Muscle of leg (tissue), 16 donors: Measurements from ENCODE around the gene SERPINB13. TPM values are rescaled to one million over a fixed set of nuclear protein-coding genes. Genes with fewer than 3 reads are reported as not detected.

Experiments used
- DNase-seq: peaks from one replicate; pipeline ENCODE4 v3.0.0; 2013
- H3K27ac ChIP-seq: one replicate; pipeline ENCODE4 v1.5.1; 2013; ENCODE audit warnings: mild to moderate bottlenecking, low read length, control low read depth
- H3K27me3 ChIP-seq: one replicate; pipeline ENCODE4 v1.6.1; 2013; ENCODE audit warnings: low read length; ENCODE audit not compliant: control insufficient read depth, insufficient read depth
- H3K36me3 ChIP-seq: one replicate; pipeline ENCODE4 v1.6.1; 2013; ENCODE audit warnings: low read length; ENCODE audit not compliant: control insufficient read depth, insufficient read depth
- H3K4me1 ChIP-seq: one replicate; pipeline ENCODE4 v1.6.1; 2013; ENCODE audit warnings: low read length; ENCODE audit not compliant: control insufficient read depth, insufficient read depth
- H3K4me3 ChIP-seq: one replicate; pipeline ENCODE4 v1.5.1; 2013; ENCODE audit warnings: low read length, control low read depth
- H3K9me3 ChIP-seq: replicated peaks from 2 replicates; pipeline ENCODE4 v1.6.1; 2013; ENCODE audit warnings: low read depth, low read length; ENCODE audit not compliant: control insufficient read depth
- WGBS: methylation state at CpG from one replicate; pipeline ENCODE4 v1.1.5; 2013; ENCODE audit warnings: missing lambda C conversion rate; ENCODE audit not compliant: insufficient coverage; 5-methylcytosine and 5-hydroxymethylcytosine counted together
- long read RNA-seq, 11 donors: transcript quantifications; one replicate each; lab custom pipeline, GENCODE V29; 2026
- polyA plus RNA-seq, 8 donors: library from polyadenylated mRNA; unstranded; fragments of 120-200 nt; gene quantifications; one replicate each; pipeline versions ENCODE4 v1.2.1 to v1.2.3, GENCODE V29; 2013; ENCODE audit warnings: inconsistent platforms in 1 of 8, low replicate concordance in 1 of 8; ENCODE audit not compliant: insufficient read length in 8 of 8, insufficient read depth in 1 of 8
- total RNA-seq: library from RNA; stranded (reverse); fragments of 120-200 nt; gene quantifications from one replicate; pipeline ENCODE4 v1.2.4, GENCODE V29; 2013

SERPINB13 gene, protein sequence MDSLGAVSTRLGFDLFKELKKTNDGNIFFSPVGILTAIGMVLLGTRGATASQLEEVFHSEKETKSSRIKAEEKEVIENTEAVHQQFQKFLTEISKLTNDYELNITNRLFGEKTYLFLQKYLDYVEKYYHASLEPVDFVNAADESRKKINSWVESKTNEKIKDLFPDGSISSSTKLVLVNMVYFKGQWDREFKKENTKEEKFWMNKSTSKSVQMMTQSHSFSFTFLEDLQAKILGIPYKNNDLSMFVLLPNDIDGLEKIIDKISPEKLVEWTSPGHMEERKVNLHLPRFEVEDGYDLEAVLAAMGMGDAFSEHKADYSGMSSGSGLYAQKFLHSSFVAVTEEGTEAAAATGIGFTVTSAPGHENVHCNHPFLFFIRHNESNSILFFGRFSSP
- total RNA-seq: not detected
- polyA plus RNA-seq: 1 to 10 TPM in 1 of 8 donors, under 1 TPM in 2, not detected in 5; 0.04 to 3.1 (median 0.16) TPM
- long read RNA-seq, donor 1: 0 reads
- long read RNA-seq, donor 2: 0 reads
- long read RNA-seq, donor 3: 0 reads
- long read RNA-seq, donor 4: 0 reads
- long read RNA-seq, donor 5: 0 reads
- long read RNA-seq, donor 6: 0 reads
- long read RNA-seq, donor 7: 0 reads
- long read RNA-seq, donor 8: 0 reads
- long read RNA-seq, donor 9: 0 reads
- long read RNA-seq, donor 10: 0 reads
- long read RNA-seq, donor 11: 0 reads

DNA sequence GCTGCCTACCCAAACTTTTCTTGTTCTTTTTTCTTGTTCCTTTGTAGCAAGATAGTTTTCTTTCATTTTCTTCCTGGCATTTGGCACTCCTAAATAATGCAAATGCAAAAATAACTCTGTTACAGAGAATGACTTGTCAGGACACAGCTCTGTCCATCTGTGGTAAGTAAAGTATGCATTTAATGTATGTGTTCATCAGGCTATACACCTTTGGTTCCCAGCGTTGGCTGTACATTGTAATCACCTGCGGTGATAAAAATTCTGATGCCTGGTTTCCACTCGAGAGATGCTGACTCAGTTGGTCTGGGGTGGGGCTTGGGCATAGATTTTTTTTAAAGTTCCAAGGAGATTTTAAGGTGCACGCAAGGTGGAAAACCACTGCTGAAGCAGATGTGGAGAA, at the start of gene SERPINB13:
Gene SERPINB13 (plus strand): TSS at position 378 of the 400 bp plus-strand sequence. CDS start 1,325 bp downstream, outside the sequence.
- WGBS: 76% methylated on average over 3 of the region's 4 CpGs
- Histone ChIP-seq H3K4me3 (no peak within 1 kb of the TSS), H3K9me3 (no peaks in the 10 kb centered on the region), H3K4me1 (no peaks in the 10 kb centered on the region), H3K27ac (no peak within 1 kb of the TSS), H3K27me3 (no peaks in the 10 kb centered on the region), H3K36me3 (no peaks in the 10 kb centered on the region)
- no peak for DNase-seq

DNA sequence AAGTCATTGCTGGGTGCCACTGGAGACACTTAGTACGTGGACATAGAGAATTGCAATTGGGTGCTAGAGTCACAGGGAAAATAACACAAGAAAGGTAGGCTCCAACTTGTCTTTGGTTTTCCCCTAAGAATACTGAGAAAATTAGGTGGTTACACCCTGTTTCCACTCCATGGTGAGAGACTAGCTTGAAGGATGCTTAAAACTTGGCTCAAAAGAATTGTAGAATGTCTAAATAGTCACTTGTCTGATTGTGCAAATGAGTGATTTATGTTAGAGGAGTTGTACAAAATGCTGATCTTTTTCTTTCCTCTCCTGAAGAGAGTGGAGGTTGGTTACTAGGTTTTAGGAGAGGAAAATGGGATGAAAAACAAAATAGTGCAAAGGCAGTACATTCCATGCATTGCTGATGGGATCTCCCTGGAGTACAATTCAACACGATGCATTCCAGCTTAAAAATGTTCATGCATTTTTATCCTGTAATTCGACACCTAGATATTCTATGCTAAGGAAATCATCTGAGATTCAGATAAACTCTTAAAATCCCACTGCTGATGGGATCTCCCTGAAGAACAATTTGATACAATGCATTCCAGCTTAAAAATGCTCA, 47.1 kb upstream of the SERPINB13 start:
- no peak overlapping the region for H3K27ac ChIP-seq
- no peaks in the 10 kb centered on the region for H3K36me3 ChIP-seq
- H3K4me3 ChIP-seq: no peak overlapping the region
- WGBS: 49% methylated on average over 2 of the region's 3 CpGs
- DNase-seq: peak; percentile 42
- H3K4me1 ChIP-seq: no peaks in the 10 kb centered on the region
- no peaks in the 10 kb centered on the region for H3K27me3 ChIP-seq
- H3K9me3 ChIP-seq: no peaks in the 10 kb centered on the region

DNA sequence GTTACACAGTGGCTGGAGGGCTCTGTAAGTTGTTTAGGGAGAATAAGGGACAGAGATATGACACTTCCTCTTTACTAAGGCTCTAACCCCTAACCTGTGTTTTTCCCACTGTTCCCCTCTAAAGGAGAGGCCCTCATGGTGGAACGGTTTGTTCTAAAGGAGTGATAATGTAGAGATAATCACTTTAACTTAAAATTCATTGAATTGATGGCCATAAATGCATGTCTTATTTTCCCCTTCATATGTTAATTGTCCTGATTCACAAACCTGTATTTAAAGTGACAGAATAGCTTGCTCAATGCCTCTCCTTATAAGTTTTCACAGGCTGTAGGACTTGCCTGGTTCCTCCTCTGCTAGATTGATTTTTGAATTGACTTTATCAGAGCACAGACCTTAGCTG, 45.1 kb upstream of the SERPINB13 start, which contains the start of gene SERPINB12:
Gene SERPINB12 (plus strand): TSS at position 301 of the 400 bp plus-strand sequence. CDS start 13,791 bp downstream, outside the sequence.
- no peaks in the 10 kb centered on the region for H3K27me3 ChIP-seq
- H3K9me3 ChIP-seq: no peaks in the 10 kb centered on the region
- no peak within 1 kb of the TSS for H3K4me3 ChIP-seq
- no peaks in the 10 kb centered on the region for H3K4me1 ChIP-seq
- H3K27ac ChIP-seq: no peak within 1 kb of the TSS
- DNase-seq: no peak
- no CpG with 5 or more reads among the region's 1 CpG for WGBS
- H3K36me3 ChIP-seq: no peaks in the 10 kb centered on the region

DNA sequence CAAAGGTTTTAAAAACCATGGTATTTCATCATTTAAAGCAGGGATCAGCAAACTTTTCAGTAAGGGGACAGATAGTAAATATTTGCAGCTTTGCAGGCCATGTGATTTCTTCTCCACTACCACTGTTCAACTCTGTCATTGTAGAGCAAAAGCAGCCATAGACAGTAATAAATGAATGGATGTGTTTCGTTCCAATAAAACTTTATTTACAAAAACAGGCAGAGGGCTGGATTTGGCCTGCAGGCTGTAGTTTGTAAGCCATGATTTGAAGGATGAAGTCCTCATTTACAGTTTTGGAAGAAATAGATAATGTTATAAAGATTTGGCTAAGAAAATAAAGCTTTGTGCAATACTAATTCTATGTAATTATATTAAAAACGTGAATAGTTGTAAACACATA, 43.1 kb upstream of the SERPINB13 start:
- Histone ChIP-seq H3K27me3 (no peaks in the 10 kb centered on the region), H3K4me1 (no peaks in the 10 kb centered on the region), H3K9me3 (no peaks in the 10 kb centered on the region), H3K36me3 (no peaks in the 10 kb centered on the region), H3K4me3 (no peak overlapping the region), H3K27ac (no peak overlapping the region)
- DNase-seq: no peak
- WGBS: no CpG with 5 or more reads among the region's 2 CpGs

DNA sequence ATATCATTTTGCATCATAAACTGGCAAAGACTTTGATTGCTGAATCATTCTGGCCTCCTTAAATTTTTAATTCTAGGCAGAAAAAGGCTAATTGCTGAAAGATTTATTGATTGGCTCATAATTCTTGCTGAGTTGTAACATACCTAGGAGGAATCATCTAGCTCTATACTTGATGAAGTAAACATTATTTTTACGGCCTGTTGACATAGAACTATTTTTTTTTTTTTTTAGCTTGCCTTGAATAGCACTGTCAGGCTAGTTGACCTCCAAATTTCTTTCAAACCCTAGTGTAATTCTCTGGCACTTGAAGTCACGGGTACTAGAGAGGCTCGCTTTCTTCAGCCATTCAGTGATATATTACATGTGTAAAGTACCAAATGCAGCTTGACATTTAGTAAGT, 42.1 kb upstream of the SERPINB13 start:
- DNase-seq: no peak
- no CpG with 5 or more reads among the region's 3 CpGs for whole genome bisulfite sequencing
- H3K27me3 ChIP-seq: no peaks in the 10 kb centered on the region

DNA sequence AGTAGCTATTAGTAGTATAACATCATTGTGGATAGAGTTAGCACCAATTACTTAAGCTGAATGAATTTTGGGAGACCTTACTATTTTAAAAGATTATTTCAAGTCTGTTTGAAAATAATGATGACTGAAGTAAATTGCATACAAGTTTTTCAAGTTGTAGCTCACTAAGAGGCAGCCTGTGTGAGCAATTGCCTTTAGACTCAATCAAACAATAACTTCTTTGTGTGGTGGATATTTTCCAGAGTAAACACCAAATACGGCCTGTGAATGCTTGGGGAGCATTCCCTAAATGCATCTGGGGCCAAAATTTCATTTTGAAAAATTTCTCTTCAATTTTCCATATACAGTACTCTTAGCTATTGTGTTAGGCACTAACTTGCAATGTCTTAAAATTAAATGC, 37.1 kb upstream of the SERPINB13 start:
- no peak overlapping the region for H3K27ac ChIP-seq
- no CpG with 5 or more reads among the region's 1 CpG for WGBS
- H3K9me3 ChIP-seq: no peaks in the 10 kb centered on the region
- H3K27me3 ChIP-seq: no peaks in the 10 kb centered on the region
- peaks cover 6% of the 10 kb centered on the region for H3K4me1 ChIP-seq
- DNase-seq: no peak
- no peak overlapping the region for H3K4me3 ChIP-seq
- H3K36me3 ChIP-seq: no peaks in the 10 kb centered on the region

More for the DNA sequence above, 42.1 kb upstream of the SERPINB13 start:
- Histone ChIP-seq H3K9me3 (no peaks in the 10 kb centered on the region), H3K27ac (no peak overlapping the region), H3K4me3 (no peak overlapping the region), H3K36me3 (no peaks in the 10 kb centered on the region), H3K4me1 (no peaks in the 10 kb centered on the region)

DNA sequence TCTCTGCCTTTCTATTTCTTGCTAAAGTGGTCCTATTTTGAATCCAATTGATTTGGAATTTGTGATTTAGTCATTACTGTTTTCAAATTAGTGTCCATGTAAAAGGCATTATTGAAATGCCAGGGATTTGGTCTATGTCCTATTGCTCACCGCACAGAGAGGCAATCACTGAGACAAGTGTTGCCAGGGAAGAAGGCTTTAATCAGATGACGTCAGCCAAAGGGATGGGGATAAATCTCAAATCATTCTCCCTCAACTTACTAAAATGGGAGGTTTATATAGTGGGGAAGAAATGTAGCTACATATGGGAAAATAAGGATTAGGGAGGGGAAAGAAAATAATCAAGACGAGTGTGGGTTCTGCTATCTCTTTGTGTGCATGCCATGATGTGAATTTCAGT, 35.4 kb upstream of the SERPINB13 start:
- Histone ChIP-seq H3K9me3 (no peaks in the 10 kb centered on the region), H3K4me3 (no peak overlapping the region)
- WGBS: 100% methylated on average over 1 of the region's 3 CpGs

DNA sequence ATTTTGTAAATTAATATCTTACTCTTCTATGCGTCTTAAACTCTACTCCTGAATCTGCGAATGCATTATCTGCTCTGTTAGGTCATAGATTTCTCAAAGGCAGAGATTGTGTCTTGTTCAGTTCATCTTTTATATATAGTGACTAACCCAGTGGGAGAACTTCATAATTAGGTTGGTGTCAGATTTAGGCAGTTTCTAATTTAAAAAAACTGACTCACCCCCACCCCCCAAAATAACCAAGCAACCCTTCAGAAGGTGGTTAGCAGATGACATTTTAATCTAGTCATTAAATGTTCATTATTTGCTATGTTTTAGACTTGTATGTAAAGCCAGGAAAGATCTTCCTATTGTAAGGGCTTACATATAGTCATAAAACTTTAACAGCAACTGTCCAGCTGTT, 34.6 kb upstream of the SERPINB13 start:
- peaks cover 6% of the 10 kb centered on the region for H3K4me1 ChIP-seq
- H3K27me3 ChIP-seq: no peaks in the 10 kb centered on the region
- peak overlapping the region; percentile 52 for H3K27ac ChIP-seq
- no CpG with 5 or more reads among the region's 2 CpGs for WGBS
- H3K9me3 ChIP-seq: no peaks in the 10 kb centered on the region
- no peaks in the 10 kb centered on the region for H3K36me3 ChIP-seq
- H3K4me3 ChIP-seq: no peak overlapping the region
- no peak for DNase-seq

More for the DNA sequence above, 35.4 kb upstream of the SERPINB13 start:
- Histone ChIP-seq H3K27ac (no peak overlapping the region), H3K36me3 (no peaks in the 10 kb centered on the region), H3K4me1 (peaks cover 6% of the 10 kb centered on the region), H3K27me3 (no peaks in the 10 kb centered on the region)
- no peak for DNase-seq

DNA sequence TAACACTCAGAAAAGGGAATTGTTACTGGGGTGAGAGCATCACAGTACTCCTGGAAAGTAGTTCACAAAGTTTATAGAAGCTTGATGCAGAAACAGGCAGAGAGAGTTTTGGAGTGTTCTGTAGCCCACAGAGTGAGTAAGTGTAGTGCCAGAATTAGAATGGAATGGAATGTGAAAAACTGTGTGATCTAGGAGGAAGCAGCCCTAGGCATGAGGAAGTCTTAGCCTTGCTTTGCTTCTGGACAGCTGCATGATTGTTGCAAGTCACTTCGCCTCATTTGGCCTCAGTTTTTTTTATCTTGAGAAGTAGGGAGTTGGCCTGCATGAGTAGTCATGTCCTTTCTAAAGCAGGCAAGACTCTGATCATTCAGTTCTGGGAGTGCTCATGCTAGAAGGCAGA, 34.1 kb upstream of the SERPINB13 start:
- peak overlapping the region; percentile 52 for H3K27ac ChIP-seq
- H3K36me3 ChIP-seq: no peaks in the 10 kb centered on the region
- H3K4me1 ChIP-seq: peaks cover 6% of the 10 kb centered on the region
- no CpG with 5 or more reads among the region's 1 CpG for WGBS
- H3K9me3 ChIP-seq: no peaks in the 10 kb centered on the region
- DNase-seq: peak; percentile 78
- H3K4me3 ChIP-seq: no peak overlapping the region
- no peaks in the 10 kb centered on the region for H3K27me3 ChIP-seq
